HG02938 (cell line): ENCODE results near the gene B3GAT1.
A peak's percentile ranks its signal among the peaks of the same experiment; 100 is the strongest.
"Not testable (repeated sequence)": the region's sequence is repeated elsewhere in the genome, so short reads cannot be mapped to it uniquely, and the experiment has no call there.

ENCODE experiments used
- ATAC-seq: cut with Tn5 transposase; IDR thresholded peaks from one replicate; pipeline ENCODE4 v1.9.1; 2021; ENCODE audit warnings: mild to moderate bottlenecking, moderate library complexity; ENCODE audit not compliant: unreplicated experiment

B3GAT1 gene

GRCh38 chr11:134358856-134359490, 53.1 kb downstream of the B3GAT1 start:
- ATAC-seq: no peak

GRCh38 chr11:134358165-134358855, 53.7 kb downstream of the B3GAT1 start:
- ATAC-seq: no peak

GRCh38 chr11:134357545-134357839, 54.5 kb downstream of the B3GAT1 start:
- no peak for ATAC-seq

GRCh38 chr11:134356656-134357544, 55.1 kb downstream of the B3GAT1 start:
- no peak for ATAC-seq

GRCh38 chr11:134355656-134356055, 56.4 kb downstream of the B3GAT1 start:
- ATAC-seq: no peak

GRCh38 chr11:134355136-134355535, 56.9 kb downstream of the B3GAT1 start:
- ATAC-seq: no peak

- ATAC-seq: no peak
Measured at GRCh38 chr11:134352111-134352510, 59.9 kb downstream of the B3GAT1 start.

- peak; percentile 68 for ATAC-seq
Measured at GRCh38 chr11:134350381-134350780, 61.7 kb downstream of the B3GAT1 start.

GRCh38 chr11:134349802-134350355, 62.2 kb downstream of the B3GAT1 start:
- ATAC-seq: no peak

- ATAC-seq: no peak
Measured at GRCh38 chr11:134349109-134349801, 62.8 kb downstream of the B3GAT1 start.

GRCh38 chr11:134347441-134347840, 64.6 kb downstream of the B3GAT1 start:
- no peak for ATAC-seq

GRCh38 chr11:134346976-134347350, 65.1 kb downstream of the B3GAT1 start:
- ATAC-seq: no peak

GRCh38 chr11:134346101-134346975, 65.7 kb downstream of the B3GAT1 start:
- ATAC-seq: no peak

- no peak for ATAC-seq
Measured at GRCh38 chr11:134345237-134345550, 66.8 kb downstream of the B3GAT1 start.

- ATAC-seq: not testable (repeated sequence)
Measured at GRCh38 chr11:134344497-134345236, 67.4 kb downstream of the B3GAT1 start.

- no peak for ATAC-seq
Measured at GRCh38 chr11:134343646-134344045, 68.4 kb downstream of the B3GAT1 start.

- ATAC-seq: no peak
Measured at GRCh38 chr11:134342572-134343340, 69.3 kb downstream of the B3GAT1 start.

- no peak for ATAC-seq
Measured at GRCh38 chr11:134341805-134342571, 70.1 kb downstream of the B3GAT1 start.
